SH-SY5Y (cell line): ENCODE results near the gene FOXD1.

Source experiments
- GATA2 ChIP-seq: IDR thresholded peaks from 2 replicates; pipeline ENCODE4 v1.6.1; 2011; ENCODE audit warnings: mild to moderate bottlenecking, low read depth, low read length
- GATA3 ChIP-seq: IDR thresholded peaks from 2 replicates; pipeline ENCODE4 v1.6.1; 2011; ENCODE audit warnings: low read depth, mild to moderate bottlenecking, low read length, moderate library complexity

DNA sequence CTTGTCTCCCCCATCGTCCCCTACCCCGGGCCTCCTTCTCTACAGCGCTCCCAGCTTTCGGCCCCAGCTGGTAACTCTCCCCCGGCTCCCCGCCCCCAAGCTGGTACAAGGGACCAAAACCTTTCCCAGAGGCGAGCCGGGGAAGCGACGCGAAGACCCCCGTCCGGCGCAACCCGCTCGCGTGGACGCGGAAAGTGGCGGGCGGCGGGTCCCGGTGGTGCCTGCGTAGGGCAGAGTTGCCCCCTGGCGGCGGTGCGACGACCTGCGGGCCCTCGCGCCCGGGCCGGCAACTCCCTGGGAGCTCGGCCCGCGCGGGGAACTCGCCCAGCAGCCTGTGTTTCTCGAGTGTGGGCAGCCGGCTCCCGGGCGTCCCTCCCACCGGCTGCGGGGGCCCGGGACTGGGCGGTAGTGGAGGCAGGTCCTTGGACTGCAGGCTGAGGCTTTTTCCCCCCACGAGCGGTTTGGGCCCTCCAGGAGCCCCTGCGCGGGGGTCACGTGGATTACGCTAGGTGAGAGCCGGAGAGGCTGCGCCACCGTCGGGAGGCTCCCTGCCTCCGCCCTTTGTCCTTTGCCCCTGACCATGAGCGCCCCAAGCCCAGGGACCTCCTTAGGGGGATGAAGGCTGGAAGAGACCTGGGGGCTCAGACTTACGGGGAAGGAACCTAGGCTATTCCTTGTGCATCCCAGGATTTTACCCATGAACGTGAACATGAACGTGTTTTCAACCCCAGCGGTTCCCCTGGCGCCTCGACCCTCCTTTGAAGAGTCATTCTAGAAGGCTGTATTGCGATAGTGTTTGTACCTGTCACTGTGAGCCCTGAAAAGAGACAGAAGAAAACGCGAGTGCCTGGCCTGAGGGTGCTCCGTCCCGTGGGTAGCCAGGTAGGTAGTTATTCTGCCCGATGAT lies 2.9 kb upstream of the FOXD1 start:
- no peak for TF ChIP-seq GATA3
- no peak for TF ChIP-seq GATA2
